Head of caudate nucleus (tissue), 42 donors: Measurements from ENCODE around the gene ZNF18.

ENCODE experiments used
- DNase-seq, 42 donors: peaks; one replicate each; pipeline versions ENCODE4 v3.0.0 to v3.0.0-alpha.2; 2020 to 2021; ENCODE audit warnings: mixed read lengths in 7 of 42
- intact Hi-C: fragments of 100-400 bp; cut with DNase I; formaldehyde crosslinking; loops from one replicate; pipeline ENCODE4 v1.15.0; 2022

ZNF18 gene

DNA sequence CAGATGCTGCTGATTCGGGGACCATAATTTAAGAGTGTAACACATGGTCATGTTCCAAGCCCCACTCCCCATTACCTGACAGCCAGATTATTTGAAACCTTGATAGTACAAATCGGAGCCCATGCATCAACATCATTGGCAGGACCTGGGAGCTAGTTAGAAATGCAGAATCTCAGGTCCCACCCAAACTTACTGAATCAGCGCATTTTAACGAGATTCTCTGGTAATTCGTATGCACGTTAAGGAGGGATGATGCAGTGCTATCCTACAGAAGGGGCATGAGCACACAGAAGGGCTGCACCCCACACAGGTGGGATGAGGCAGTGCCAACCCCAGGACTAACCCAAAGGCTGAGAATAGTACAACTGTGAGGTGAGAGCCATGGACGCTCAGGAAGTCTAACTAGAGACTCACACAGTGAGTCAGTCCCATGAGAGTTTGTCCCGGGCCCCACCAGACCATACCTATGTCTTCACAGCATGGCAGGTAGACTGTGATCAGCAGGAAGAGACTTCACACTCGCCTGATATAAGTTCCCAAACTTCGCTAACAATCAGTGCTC, 64.9 kb downstream of the ZNF18 start:
- intact Hi-C loops: no loop called here
- DNase-seq: no peak

GRCh38 chr17:11928436-11928835, 68.8 kb downstream of the ZNF18 start:
- no peak for DNase-seq

More at GRCh38 chr17:11928436-11928835, 68.8 kb downstream of the ZNF18 start:
- intact Hi-C loops: no loop called here
